Anterior cingulate cortex (tissue), 58 donors: ENCODE measurements around the gene PCSK5.
"Not testable (repeated sequence)": the region's sequence is repeated elsewhere in the genome, so short reads cannot be mapped to it uniquely, and the experiment has no call there.

ENCODE experiments used
- DNase-seq, 58 donors: peaks; one replicate each; lab custom pipeline; 2025; lab: John Stamatoyannopoulos, UW

The PCSK5 gene

GRCh38 chr9:76038431-76038830 is 148.0 kb downstream of the PCSK5 start:
- no peak for DNase-seq

DNA sequence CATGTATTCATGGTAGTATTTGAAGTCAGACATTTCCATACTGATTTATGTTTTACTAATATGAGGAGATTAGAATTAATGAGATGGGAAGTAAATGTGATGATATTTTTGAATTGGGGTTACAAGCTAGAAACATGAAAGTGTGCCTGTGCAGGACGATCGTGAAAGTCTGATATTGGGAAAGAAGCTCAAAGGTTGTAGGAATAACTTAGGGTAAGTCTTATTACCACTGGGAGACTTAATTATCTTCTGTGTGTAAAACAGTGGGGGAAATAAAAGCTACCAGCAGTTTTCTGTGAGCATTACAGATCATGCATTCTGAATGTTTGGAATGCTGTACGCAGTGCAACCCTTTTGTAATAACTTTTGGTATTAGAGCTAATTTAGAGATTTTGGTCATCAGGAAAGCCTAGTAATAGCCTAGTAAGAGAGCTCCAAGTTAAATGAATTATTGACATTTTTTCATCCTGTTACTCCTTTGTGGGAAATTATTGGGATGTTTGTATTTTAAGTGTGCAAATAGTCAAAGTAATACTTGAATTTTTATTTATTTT is 153.9 kb downstream of the PCSK5 start:
- DNase-seq: no peak

GRCh38 chr9:76045221-76045620 is 154.7 kb downstream of the PCSK5 start:
- DNase-seq: no peak

DNA sequence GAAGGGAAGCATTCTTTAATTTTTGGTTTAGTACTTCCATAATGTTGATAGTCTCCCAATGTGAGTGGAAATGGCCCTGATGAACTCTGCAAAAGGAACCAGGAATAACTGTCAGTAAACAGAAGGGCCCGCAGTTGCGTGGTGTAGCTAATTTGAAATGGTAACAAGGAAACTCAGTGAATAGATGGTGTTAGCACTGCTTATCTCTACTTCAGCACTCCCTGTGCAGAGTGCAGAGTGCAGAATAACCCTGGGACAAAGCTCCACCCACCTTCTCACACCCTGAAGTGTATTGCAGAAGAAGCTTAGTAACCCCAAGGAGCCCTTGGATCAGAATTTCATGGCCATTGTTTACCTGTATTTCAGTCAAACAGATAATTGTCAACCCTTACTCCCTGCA is 158.9 kb downstream of the PCSK5 start:
- no peak for DNase-seq

DNA sequence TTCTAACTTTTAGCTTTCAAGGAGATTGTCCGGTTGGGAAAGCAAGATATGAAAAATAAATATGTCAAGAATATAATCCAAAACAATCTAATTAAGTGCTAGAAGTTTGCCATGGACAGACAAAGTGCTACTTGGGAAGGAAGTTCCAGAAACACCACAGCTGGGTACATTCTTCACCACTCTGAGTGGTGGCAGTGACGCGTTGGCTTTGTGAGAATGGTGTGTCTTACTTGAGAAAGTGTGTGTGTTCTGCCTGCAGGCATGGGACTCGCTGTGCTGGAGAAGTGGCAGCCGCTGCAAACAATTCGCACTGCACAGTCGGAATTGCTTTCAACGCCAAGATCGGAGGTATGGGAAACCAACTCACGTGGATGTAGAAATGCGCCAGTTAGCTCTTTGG is 177.2 kb downstream of the PCSK5 start:
- peak in 3 of 58 donors; percentile 1 to 10 (median 7) for DNase-seq

- DNase-seq: no peak
Measured at GRCh38 chr9:76077537-76077936, 187.1 kb downstream of the PCSK5 start.

GRCh38 chr9:76081281-76081680 is 190.8 kb downstream of the PCSK5 start:
- DNase-seq: not testable (repeated sequence)

- DNase-seq: no peak
Measured at GRCh38 chr9:76082057-76082456, 191.6 kb downstream of the PCSK5 start.

- DNase-seq: no peak
Measured at GRCh38 chr9:76085596-76085995, 195.1 kb downstream of the PCSK5 start.

DNA sequence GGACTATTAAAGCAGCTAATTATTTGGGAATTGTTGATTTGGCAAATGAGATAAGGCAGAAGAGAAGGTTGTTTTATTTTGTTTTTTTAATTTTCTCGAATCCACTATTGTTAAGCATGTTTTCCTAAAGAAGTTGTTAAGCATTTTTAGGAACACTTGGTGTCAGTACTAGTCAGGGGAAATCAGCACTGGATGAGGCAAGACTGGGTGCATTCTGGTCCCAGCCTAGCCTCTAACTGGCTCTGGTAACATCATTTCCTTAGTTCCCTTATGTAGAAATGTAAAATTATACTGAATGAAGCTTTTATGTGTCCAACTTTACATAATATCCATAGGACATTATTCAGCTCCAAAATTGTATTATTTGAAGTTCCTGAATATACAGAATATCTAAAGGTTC is 196.1 kb downstream of the PCSK5 start:
- DNase-seq: no peak

DNA sequence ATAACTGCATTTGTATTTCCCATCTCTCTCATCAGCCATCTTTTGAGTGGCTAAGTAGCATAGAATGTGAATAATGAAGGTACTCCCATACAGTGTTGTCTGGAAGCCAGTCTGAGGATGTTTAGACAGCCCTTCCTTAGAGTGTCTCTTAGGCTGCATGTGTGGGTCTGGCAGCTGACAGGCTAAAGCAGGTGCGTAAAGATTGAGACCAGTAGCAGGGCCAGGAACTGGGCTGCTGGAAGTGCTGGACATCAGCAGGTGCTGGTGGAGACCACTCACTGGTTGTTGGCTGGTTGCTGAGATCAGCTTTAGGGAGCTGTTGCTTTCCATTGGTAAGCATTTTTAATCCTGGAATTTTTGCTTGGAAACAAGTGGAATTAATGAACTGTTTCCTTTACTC is 197.5 kb downstream of the PCSK5 start:
- DNase-seq: no peak

DNA sequence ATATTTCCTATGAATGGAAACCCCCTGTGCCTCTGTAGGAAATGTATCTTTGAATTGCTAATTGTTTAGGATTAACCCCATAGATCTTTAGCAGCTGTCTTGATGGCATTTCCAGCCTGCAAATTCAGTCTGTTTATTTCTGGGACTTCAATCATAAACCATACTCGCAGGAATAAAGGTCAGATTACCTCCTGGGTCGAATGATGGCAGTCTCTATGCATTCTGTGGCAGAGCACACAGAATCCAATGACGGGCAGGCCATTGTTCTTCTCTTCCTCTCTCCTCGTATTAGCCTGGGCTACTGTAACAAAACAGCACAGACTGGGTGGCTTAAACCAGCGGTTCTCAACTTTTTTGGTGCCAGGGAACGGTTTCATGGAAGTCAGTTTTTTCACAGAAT is 199.9 kb downstream of the PCSK5 start:
- no peak for DNase-seq

- no peak for DNase-seq
Measured at GRCh38 chr9:76090909-76091308, 200.4 kb downstream of the PCSK5 start.

DNA sequence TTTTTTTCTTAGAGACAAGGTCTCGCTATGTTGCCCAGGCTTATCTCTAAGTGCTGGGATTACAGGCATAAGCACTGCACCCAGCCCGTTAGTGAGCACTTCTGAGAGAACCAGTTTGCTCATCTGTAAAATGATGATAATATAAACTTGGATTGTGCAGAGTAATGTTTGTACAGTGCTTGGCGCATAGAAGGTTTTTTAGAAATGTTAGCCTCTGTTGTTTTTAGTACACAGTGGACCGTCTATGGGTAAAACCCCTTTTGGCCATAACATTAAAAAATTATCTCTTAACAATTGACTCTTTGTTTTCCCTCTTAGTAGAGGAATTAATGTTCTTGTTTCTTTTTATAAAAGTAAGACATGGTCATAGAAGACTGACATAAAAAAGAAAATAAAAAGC is 202.1 kb downstream of the PCSK5 start:
- DNase-seq: no peak

- DNase-seq: no peak
Measured at GRCh38 chr9:76095585-76095984, 205.1 kb downstream of the PCSK5 start.

DNA sequence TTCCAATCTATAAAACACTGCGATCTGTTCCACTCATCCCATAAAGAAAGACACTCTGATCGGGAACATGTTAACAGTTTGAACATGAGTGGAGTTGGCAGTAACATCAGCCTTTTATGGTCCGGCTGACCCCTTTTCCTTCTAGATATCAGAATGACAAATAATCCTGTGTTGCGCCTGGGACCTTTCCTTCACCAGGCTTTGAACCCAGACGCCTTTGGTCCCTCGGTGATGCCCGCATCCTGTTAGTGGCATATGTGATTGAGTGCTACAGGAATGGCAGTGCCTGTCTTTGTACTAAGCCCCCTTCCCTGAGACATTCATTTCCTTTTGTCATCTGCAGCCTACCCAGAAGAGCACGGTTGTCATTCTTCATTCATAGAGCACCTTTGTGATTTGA is 209.0 kb downstream of the PCSK5 start:
- DNase-seq: no peak

- DNase-seq: no peak
Measured at GRCh38 chr9:76101075-76101474, 210.6 kb downstream of the PCSK5 start.

DNA sequence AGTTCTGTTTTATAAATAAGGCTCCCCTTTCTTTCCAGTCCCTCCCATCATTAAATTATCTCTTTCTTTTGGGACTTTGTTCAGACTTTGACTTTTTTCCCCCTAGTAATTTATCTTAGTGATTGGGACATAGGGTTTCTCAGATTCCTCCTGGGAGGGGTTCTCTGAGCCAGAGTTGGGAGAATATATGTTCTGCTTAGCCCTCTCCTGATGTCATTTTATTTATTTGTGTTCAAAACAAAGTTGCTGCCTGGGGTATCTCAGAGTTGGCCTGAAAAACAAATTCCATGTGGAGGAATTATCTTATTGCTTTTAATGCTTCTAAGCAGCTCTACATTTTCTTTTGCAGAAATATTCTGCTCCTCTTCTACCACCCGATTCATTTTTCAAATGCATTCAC is 211.0 kb downstream of the PCSK5 start:
- no peak for DNase-seq

DNA sequence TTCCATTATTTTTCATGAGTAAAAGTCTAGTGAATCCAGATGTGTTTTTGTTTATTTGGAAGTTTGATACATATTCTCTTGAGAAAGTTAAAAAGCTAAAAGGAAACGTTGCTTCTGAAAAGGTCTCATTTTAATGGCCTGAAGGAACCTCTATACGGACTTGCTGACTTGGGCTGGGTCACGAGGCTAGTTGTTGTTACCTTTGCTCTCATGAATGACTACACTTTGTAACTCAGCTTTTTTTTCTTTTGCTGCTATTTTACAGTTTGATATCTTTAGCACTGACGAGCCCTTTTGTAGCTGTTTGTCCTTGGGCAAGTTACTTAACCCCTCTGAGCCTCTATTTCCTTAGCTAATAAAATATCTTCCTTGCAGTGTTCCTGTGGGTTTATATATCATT is 211.5 kb downstream of the PCSK5 start:
- DNase-seq: no peak

DNA sequence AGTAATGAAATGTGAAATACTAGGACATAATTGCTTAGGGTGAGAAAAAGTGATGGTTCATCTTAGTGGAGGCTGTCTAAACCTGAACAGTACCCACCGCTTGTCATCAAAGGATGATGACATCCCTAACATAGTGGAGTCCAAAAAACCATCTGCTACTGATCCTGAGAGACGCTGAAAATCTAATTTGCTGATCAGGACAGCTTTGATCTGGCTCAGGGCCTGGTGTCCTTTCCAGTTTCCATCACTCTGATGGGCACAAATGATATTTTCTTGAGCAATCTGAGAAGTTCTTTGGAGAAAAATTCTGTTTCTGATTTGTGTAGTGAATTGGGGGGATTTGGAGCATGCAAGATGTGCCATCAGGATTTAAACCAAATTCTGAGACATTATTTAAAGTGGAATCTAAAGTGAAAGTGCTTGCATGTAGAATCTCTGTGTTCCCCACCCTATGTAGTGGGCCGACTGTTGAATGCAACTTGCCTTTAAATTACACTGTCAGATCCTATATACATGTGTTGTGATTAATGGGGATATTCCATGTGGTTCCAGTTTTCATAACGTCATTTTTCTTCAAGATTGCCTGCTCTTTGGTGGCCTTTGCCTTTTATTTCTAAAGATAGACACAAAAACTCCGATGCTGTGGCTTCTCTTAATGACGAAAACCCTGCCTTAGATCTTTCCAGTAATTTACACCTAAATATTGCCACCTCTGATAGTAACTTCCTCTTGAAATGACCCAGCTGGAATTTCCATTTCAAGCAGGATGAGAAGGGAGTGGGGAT is 213.2 kb downstream of the PCSK5 start:
- DNase-seq: no peak

DNA sequence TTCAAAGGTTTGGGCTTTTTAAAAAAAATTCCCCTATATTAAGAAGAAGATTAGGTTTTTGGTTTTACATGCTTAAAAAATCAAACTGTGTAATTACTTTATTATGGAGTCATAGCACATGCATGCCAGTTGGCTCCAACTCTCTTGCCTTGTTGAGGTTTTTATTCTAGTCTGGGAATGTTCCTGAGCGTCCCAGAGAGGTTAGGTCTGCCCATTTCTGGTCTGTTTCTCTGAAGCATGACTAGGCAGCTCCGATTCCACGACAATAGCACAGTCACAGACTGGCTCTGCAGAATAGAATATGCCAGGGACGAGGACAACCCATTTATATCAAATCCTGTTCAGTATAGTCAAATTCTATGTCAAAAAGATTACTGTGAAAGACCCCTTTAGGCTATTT is 217.0 kb downstream of the PCSK5 start:
- DNase-seq: peak in 32 of 58 donors; percentile 2 to 63 (median 9)

- DNase-seq: peak in 2 of 58 donors; percentile 2 to 4
Measured at GRCh38 chr9:76109953-76110352, 219.5 kb downstream of the PCSK5 start.
